ENCODE results near the gene TRIM4.
"Not testable (repeated sequence)": the region's sequence is repeated elsewhere in the genome, so short reads cannot be mapped to it uniquely, and the experiment has no call there.

The TRIM4 gene

GRCh38 chr7:99910976-99911375, 8.4 kb downstream of the TRIM4 start:
- DNase-seq: no peak

- DNase-seq: no peak
Measured at GRCh38 chr7:99901581-99901980, 17.7 kb downstream of the TRIM4 start.

- no peak for DNase-seq
Measured at GRCh38 chr7:99899830-99900519, 19.4 kb downstream of the TRIM4 start.

- no peak for DNase-seq
Measured at GRCh38 chr7:99898836-99899235, 20.5 kb downstream of the TRIM4 start.

GRCh38 chr7:99898023-99898357, 21.3 kb downstream of the TRIM4 start:
- DNase-seq: no peak

GRCh38 chr7:99897322-99898022, 21.9 kb downstream of the TRIM4 start:
- DNase-seq: no peak

- DNase-seq: no peak
Measured at GRCh38 chr7:99894738-99895137, 24.6 kb downstream of the TRIM4 start.

GRCh38 chr7:99893280-99893679, 26.1 kb downstream of the TRIM4 start:
- no peak for DNase-seq

GRCh38 chr7:99890348-99890747, 29.0 kb downstream of the TRIM4 start:
- not testable (repeated sequence) for DNase-seq

GRCh38 chr7:99888366-99888765, 31.0 kb downstream of the TRIM4 start:
- not testable (repeated sequence) for DNase-seq

GRCh38 chr7:99881370-99881769, 38.0 kb downstream of the TRIM4 start:
- DNase-seq: no peak

GRCh38 chr7:99876933-99877332, 42.4 kb downstream of the TRIM4 start, which contains the start of gene OR2AE1:
TSS of gene OR2AE1 (minus strand) at chr7:99877033. CDS start at chr7:99877033, 0 bp downstream.
- DNase-seq: no peak

- no peak for DNase-seq
Measured at GRCh38 chr7:99876491-99876890, 42.8 kb downstream of the TRIM4 start.

GRCh38 chr7:99868246-99868645, 51.1 kb downstream of the TRIM4 start:
- DNase-seq: no peak

GRCh38 chr7:99867477-99867876, 51.9 kb downstream of the TRIM4 start:
- not testable (repeated sequence) for DNase-seq

GRCh38 chr7:99863847-99864440, 55.4 kb downstream of the TRIM4 start:
- no peak for DNase-seq

- no peak for DNase-seq
Measured at GRCh38 chr7:99860281-99861127, 58.8 kb downstream of the TRIM4 start.

GRCh38 chr7:99855236-99855635, 64.1 kb downstream of the TRIM4 start:
- DNase-seq: no peak

- DNase-seq: no peak
Measured at GRCh38 chr7:99848420-99849216, 70.7 kb downstream of the TRIM4 start.

- no peak for DNase-seq
Measured at GRCh38 chr7:99844328-99844727, 75.0 kb downstream of the TRIM4 start.

GRCh38 chr7:99843808-99844207, 75.5 kb downstream of the TRIM4 start:
- DNase-seq: no peak

- DNase-seq: no peak
Measured at GRCh38 chr7:99842926-99843325, 76.4 kb downstream of the TRIM4 start.
